ENCODE results near the gene ETAA1.

The ETAA1 gene

GRCh38 chr2:67438337-67438736, 41.2 kb downstream of the ETAA1 start:
- DNase-seq: no peak

- no peak for DNase-seq
Observed at GRCh38 chr2:67445652-67446268, 48.6 kb downstream of the ETAA1 start.

GRCh38 chr2:67446491-67446911, 49.4 kb downstream of the ETAA1 start:
- no peak for DNase-seq

GRCh38 chr2:67448648-67449047, 51.5 kb downstream of the ETAA1 start:
- no peak for DNase-seq

- no peak for DNase-seq
Observed at GRCh38 chr2:67451086-67451832, 54.1 kb downstream of the ETAA1 start.

- no peak for DNase-seq
Observed at GRCh38 chr2:67453310-67453709, 56.2 kb downstream of the ETAA1 start.

- no peak for DNase-seq
Observed at GRCh38 chr2:67455219-67456142, 58.3 kb downstream of the ETAA1 start.

GRCh38 chr2:67456428-67456827, 59.3 kb downstream of the ETAA1 start:
- DNase-seq: no peak

- no peak for DNase-seq
Observed at GRCh38 chr2:67457699-67458098, 60.6 kb downstream of the ETAA1 start.

GRCh38 chr2:67459761-67460160, 62.6 kb downstream of the ETAA1 start:
- DNase-seq: no peak

Data from activated CD4-positive, CD25-positive, alpha-beta regulatory T cell treated with anti-CD3 and anti-CD28 coated beads, Interleukin-2, amount 50 U/mL, for 72 hours (primary cell).